ENCODE data around the gene TFAP2E. TPM values are rescaled to one million over a fixed set of nuclear protein-coding genes. Genes with fewer than 3 reads are reported as not detected.

Gene TFAP2E
- total RNA-seq, 1 donor from 2014 or later, result 0.30 TPM

GRCh38 chr1:35600593-35600992, 27.5 kb downstream of the TFAP2E start:
- H3K4me3 ChIP-seq, result no peak overlapping the region
- no peak overlapping the region for H3K27ac ChIP-seq (replicated peaks)
- no peaks in the 10 kb centered on the region for H3K4me1 ChIP-seq
- no peaks in the 10 kb centered on the region for H3K27me3 ChIP-seq (ENCODE audit: low read depth)
- peaks cover 68% of the 10 kb centered on the region for H3K36me3 ChIP-seq
- no peak for TF ChIP-seq CTCF (IDR thresholded peaks at IDR 0.05; ENCODE audit: borderline replicate concordance)
- H3K9me3 ChIP-seq (replicated peaks), result no peaks in the 10 kb centered on the region
- DNase-seq, result no peak
- intact Hi-C loops (cut with micrococcal nuclease), result no loop called here

GRCh38 chr1:35603468-35603867, 30.4 kb downstream of the TFAP2E start:
- peaks cover 95% of the 10 kb centered on the region for H3K36me3 ChIP-seq
- TF ChIP-seq CTCF (IDR thresholded peaks at IDR 0.05; ENCODE audit: borderline replicate concordance), result no peak
- H3K27ac ChIP-seq (replicated peaks), result no peak overlapping the region
- intact Hi-C loops (cut with micrococcal nuclease), result no loop called here
- no peaks in the 10 kb centered on the region for H3K4me1 ChIP-seq
- no peak for DNase-seq
- no peaks in the 10 kb centered on the region for H3K27me3 ChIP-seq (ENCODE audit: low read depth)
- H3K4me3 ChIP-seq, result no peak overlapping the region
- H3K9me3 ChIP-seq (replicated peaks), result no peaks in the 10 kb centered on the region

- Histone ChIP-seq H3K4me3 (no peak overlapping the region), H3K4me1 (peaks cover 3% of the 10 kb centered on the region), H3K27ac (replicated peaks) (no peak overlapping the region), H3K27me3 (ENCODE audit: low read depth) (no peaks in the 10 kb centered on the region), H3K9me3 (replicated peaks) (no peaks in the 10 kb centered on the region), H3K36me3 (peaks cover 97% of the 10 kb centered on the region)
- no peak for DNase-seq
- intact Hi-C loops (cut with micrococcal nuclease), result no loop called here
- TF ChIP-seq CTCF (IDR thresholded peaks at IDR 0.05; ENCODE audit: borderline replicate concordance), result no peak
Observed at GRCh38 chr1:35603941-35604340, 30.8 kb downstream of the TFAP2E start.

- intact Hi-C loops (cut with micrococcal nuclease), result no loop called here
- Histone ChIP-seq H3K36me3 (peaks cover 91% of the 10 kb centered on the region), H3K27me3 (ENCODE audit: low read depth) (no peaks in the 10 kb centered on the region), H3K9me3 (replicated peaks) (no peaks in the 10 kb centered on the region), H3K4me3 (no peak overlapping the region), H3K27ac (replicated peaks) (no peak overlapping the region), H3K4me1 (peaks cover 5% of the 10 kb centered on the region)
- no peak for TF ChIP-seq CTCF (IDR thresholded peaks at IDR 0.05; ENCODE audit: borderline replicate concordance)
- no peak for DNase-seq
Observed at GRCh38 chr1:35605071-35605866, 32.2 kb downstream of the TFAP2E start.

- Histone ChIP-seq H3K4me1 (peaks cover 5% of the 10 kb centered on the region), H3K9me3 (replicated peaks) (no peaks in the 10 kb centered on the region), H3K27me3 (ENCODE audit: low read depth) (no peaks in the 10 kb centered on the region), H3K4me3 (no peak overlapping the region), H3K27ac (replicated peaks) (no peak overlapping the region), H3K36me3 (peaks cover 90% of the 10 kb centered on the region)
- intact Hi-C loops (cut with micrococcal nuclease), result no loop called here
- TF ChIP-seq CTCF (IDR thresholded peaks at IDR 0.05; ENCODE audit: borderline replicate concordance), result no peak
- no peak for DNase-seq
Observed at GRCh38 chr1:35605867-35606182, 32.7 kb downstream of the TFAP2E start.

All from left ventricle myocardium inferior (tissue), 1 donor.